CD8-positive, alpha-beta memory T cell (primary cell): ENCODE results near the gene PNPLA5. TPM values are rescaled to one million over a fixed set of nuclear protein-coding genes. Genes with fewer than 3 reads are reported as not detected.

Source experiments
- CTCF ChIA-PET: fragments of 350-600 bp; sonication (Branson Sonifier 250); formaldehyde crosslinking; loops from one replicate; lab custom pipeline; 2021; ENCODE audit warnings: antibody characterized with exemption; lab: Charles Lee
- POLR2A ChIA-PET: fragments of 350-600 bp; sonication (Branson Sonifier 250); formaldehyde crosslinking; loops from one replicate; lab custom pipeline; 2021; ENCODE audit warnings: antibody characterized with exemption; lab: Charles Lee
- DNase-seq, 5 donors: peaks; one replicate each; pipeline versions ENCODE4 v3.0.0 to v3.0.0-alpha.2; 2020 to 2022; ENCODE audit warnings: mixed read lengths in 1 of 5
- H3K27ac ChIP-seq: one replicate; pipeline ENCODE4 v1.7.0; 2013; ENCODE audit warnings: low read depth, mild to moderate bottlenecking, low read length, moderate library complexity
- H3K27me3 ChIP-seq: 2 replicates; pipeline ENCODE4 v1.7.0; 2013; ENCODE audit warnings: low read length, mild to moderate bottlenecking; ENCODE audit not compliant: insufficient read depth, poor library complexity, severe bottlenecking
- H3K36me3 ChIP-seq: 2 replicates; pipeline ENCODE4 v1.7.0; 2013; ENCODE audit warnings: mild to moderate bottlenecking, low read length, moderate library complexity; ENCODE audit not compliant: insufficient read depth
- H3K4me1 ChIP-seq: 2 replicates; pipeline ENCODE4 v1.7.0; 2013; ENCODE audit warnings: mild to moderate bottlenecking, low read length, moderate library complexity; ENCODE audit not compliant: insufficient read depth
- H3K4me3 ChIP-seq: 2 replicates; pipeline ENCODE4 v1.7.0; 2013; ENCODE audit warnings: mild to moderate bottlenecking, low read length
- H3K9me3 ChIP-seq: 2 replicates; pipeline ENCODE4 v1.7.0; 2013; ENCODE audit warnings: mild to moderate bottlenecking, low read length
- H3K27ac Mint-ChIP-seq, 8 donors: one replicate each; pipeline ENCODE4 v1.8.0; 2020 to 2021; ENCODE audit warnings: mixed read lengths in 8 of 8, mild to moderate bottlenecking in 6 of 8, inconsistent platforms in 3 of 8, moderate library complexity in 3 of 8
- H3K27me3 Mint-ChIP-seq, 2 donors: one replicate each; pipeline ENCODE4 v1.8.0; 2020 to 2021; ENCODE audit warnings: mixed read lengths in 2 of 2, mild to moderate bottlenecking in 1 of 2, moderate library complexity in 1 of 2
- H3K36me3 Mint-ChIP-seq, 3 donors: one replicate each; pipeline ENCODE4 v1.8.0; 2020 to 2021; ENCODE audit warnings: mixed read lengths in 3 of 3, inconsistent platforms in 1 of 3, mild to moderate bottlenecking in 1 of 3
- H3K4me1 Mint-ChIP-seq, 3 donors: one replicate each; pipeline ENCODE4 v1.8.0; 2020 to 2021; ENCODE audit warnings: mixed read lengths in 3 of 3, inconsistent platforms in 1 of 3, mild to moderate bottlenecking in 1 of 3
- H3K4me3 Mint-ChIP-seq, 7 donors: one replicate each; pipeline ENCODE4 v1.8.0; 2020 to 2021; ENCODE audit warnings: mixed read lengths in 7 of 7, mild to moderate bottlenecking in 6 of 7, moderate library complexity in 4 of 7, inconsistent platforms in 2 of 7
- H3K9me3 Mint-ChIP-seq, 5 donors: one replicate each; pipeline ENCODE4 v1.8.0; 2020 to 2022; ENCODE audit warnings: mixed read lengths in 5 of 5, mild to moderate bottlenecking in 3 of 5, moderate library complexity in 2 of 5, inconsistent platforms in 1 of 5
- polyA plus RNA-seq: library from polyadenylated mRNA; unstranded; fragments of 300-500 nt; fragmentation: Illumina TruSeq; gene quantifications from one replicate; pipeline ENCODE4 v1.2.3, GENCODE V29; 2021
- total RNA-seq, 2 experiments: library from RNA; stranded (reverse); gene quantifications; one replicate each; pipeline ENCODE4 v1.2.3, GENCODE V29; 2021

Gene PNPLA5
- total and polyA plus RNA-seq, 3 experiments from 2014 or later: not detected

DNA sequence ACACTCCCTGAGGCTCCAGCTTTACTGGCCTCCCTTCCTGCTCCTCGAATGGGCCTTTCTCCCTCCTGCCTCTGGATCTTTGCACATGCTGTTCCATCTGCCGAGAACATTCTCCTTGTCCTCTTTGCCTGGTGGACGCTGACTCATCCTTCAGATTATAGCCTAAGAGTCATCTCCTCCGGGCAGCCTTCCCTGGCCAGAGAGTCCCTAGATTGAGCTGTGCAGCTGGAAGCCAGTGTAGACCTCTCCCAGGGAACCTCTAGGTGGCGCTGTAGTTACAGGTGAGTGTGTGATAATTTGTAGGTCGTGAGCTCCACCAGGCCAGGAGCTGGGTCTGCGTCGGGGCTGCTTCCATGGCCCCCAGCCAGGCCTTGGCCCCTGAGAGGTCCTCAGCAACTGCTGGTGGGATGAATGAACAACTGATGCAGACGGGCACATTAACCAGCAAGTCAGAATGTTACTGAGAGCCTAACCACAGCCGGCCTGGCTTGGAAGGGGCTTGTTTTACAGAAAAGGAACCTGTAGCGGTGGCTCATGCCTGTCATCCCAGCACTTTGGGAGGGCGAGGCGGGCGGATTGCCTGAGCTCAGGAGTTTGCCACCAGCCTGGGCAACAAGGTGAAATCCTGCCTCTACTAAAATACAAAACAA is 8.7 kb downstream of the PNPLA5 start:
- no peaks in the 10 kb centered on the region for H3K27me3 ChIP-seq
- Mint-ChIP-seq H3K9me3 (no peaks in the 10 kb centered on the region), H3K27ac (peak overlapping the region in 1 of 8 donors; percentile 92), H3K27me3 (peaks cover 17 to 35% of the 10 kb centered on the region in 2 donors), H3K4me3 (no peak overlapping the region), H3K4me1 (peaks cover 0 to 17% (median 11%) of the 10 kb centered on the region in 3 donors), H3K36me3 (peaks cover 0 to 3% (median 0%) of the 10 kb centered on the region in 3 donors)
- no peaks in the 10 kb centered on the region for H3K4me1 ChIP-seq
- no peak overlapping the region for H3K27ac ChIP-seq
- ChIA-PET CTCF (no interaction called here), POLR2A (interaction anchor here (0.5 kb wide), 1 partner anchor 71 kb away, joined by 3 read pairs; the partner anchor contains the start of gene EFCAB6)
- no peaks in the 10 kb centered on the region for H3K9me3 ChIP-seq
- no peaks in the 10 kb centered on the region for H3K36me3 ChIP-seq
- DNase-seq: peak; percentile 16 to 61 (median 26)
- no peak overlapping the region for H3K4me3 ChIP-seq

GRCh38 chr22:43882122-43882767 is 9.6 kb downstream of the PNPLA5 start:
- Histone ChIP-seq H3K4me1 (no peaks in the 10 kb centered on the region), H3K36me3 (no peaks in the 10 kb centered on the region), H3K4me3 (no peak overlapping the region), H3K27me3 (no peaks in the 10 kb centered on the region), H3K27ac (no peak overlapping the region), H3K9me3 (no peaks in the 10 kb centered on the region)
- H3K36me3 Mint-ChIP-seq: peaks cover 0 to 3% (median 0%) of the 10 kb centered on the region in 3 donors
- no peak overlapping the region for H3K4me3 Mint-ChIP-seq
- POLR2A ChIA-PET: no interaction called here
- peaks cover 13 to 37% of the 10 kb centered on the region in 2 donors for H3K27me3 Mint-ChIP-seq
- no peak for DNase-seq
- CTCF ChIA-PET: no interaction called here
- H3K27ac Mint-ChIP-seq: no peak overlapping the region
- no peaks in the 10 kb centered on the region for H3K9me3 Mint-ChIP-seq
- H3K4me1 Mint-ChIP-seq: peaks cover 0 to 17% (median 11%) of the 10 kb centered on the region in 3 donors

DNA sequence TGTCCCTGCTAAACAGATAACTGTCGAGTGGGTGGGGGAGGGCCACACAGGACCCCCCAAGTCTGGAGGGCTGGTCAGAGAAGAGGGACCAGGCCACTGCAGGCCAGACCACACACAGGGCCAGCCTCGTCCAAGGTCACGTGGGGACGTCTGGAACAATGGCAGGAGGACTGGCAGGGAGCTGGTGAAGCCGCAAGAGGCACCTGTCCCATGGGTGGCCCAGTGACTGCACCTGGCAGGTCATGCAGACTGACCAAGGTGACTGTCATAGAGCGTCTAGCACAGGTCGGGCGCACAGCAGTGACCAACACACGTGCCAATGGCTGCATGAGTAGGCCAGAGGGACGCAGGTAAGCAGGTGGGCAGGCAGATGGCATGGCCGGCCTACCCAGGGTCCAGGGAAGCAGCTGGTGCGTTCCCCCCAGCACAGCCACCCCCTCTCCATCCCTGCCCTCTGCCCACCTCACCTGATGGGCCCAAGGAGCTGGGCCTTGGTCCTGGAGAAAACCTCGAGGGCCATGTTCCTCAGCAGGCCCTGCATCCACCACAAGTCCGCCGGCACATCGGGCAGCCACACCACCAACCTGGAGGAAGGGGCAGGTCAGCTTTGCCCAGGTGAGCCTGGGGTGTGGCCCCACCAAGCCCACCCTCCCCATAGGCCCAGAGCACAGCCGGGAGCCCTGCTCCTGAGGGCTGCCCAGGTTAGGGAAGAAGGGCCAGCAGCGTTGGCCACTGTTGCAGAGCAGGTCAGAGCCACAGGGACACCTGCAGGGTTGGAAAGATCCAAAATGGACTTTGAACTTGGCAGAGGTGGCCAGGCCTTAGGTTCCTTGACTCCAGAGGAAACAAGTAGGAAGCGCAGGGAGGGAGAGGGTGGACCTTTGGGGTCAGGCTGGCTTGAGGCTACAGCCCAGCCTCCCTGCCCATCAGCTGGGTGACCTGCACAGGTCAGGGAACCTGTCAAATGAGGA is 10.4 kb downstream of the PNPLA5 start:
- H3K4me1 Mint-ChIP-seq: peaks cover 0 to 17% (median 11%) of the 10 kb centered on the region in 3 donors
- Histone ChIP-seq H3K9me3 (no peaks in the 10 kb centered on the region), H3K36me3 (no peaks in the 10 kb centered on the region), H3K27ac (no peak overlapping the region), H3K4me1 (no peaks in the 10 kb centered on the region), H3K4me3 (no peak overlapping the region), H3K27me3 (no peaks in the 10 kb centered on the region)
- ChIA-PET POLR2A (no interaction called here), CTCF (no interaction called here)
- H3K9me3 Mint-ChIP-seq: no peaks in the 10 kb centered on the region
- H3K27me3 Mint-ChIP-seq: peaks cover 12 to 35% of the 10 kb centered on the region in 2 donors
- H3K4me3 Mint-ChIP-seq: no peak overlapping the region
- H3K36me3 Mint-ChIP-seq: peaks cover 0 to 3% (median 0%) of the 10 kb centered on the region in 3 donors
- no peak for DNase-seq
- no peak overlapping the region for H3K27ac Mint-ChIP-seq

- DNase-seq: no peak
- Histone ChIP-seq H3K36me3 (no peaks in the 10 kb centered on the region), H3K9me3 (no peaks in the 10 kb centered on the region), H3K27me3 (no peaks in the 10 kb centered on the region), H3K4me3 (no peak overlapping the region), H3K4me1 (no peaks in the 10 kb centered on the region), H3K27ac (no peak overlapping the region)
- no peaks in the 10 kb centered on the region for H3K9me3 Mint-ChIP-seq
- H3K4me3 Mint-ChIP-seq: no peak overlapping the region
- H3K4me1 Mint-ChIP-seq: peaks cover 0 to 17% (median 9%) of the 10 kb centered on the region in 3 donors
- H3K36me3 Mint-ChIP-seq: peaks cover 0 to 3% (median 0%) of the 10 kb centered on the region in 3 donors
- H3K27me3 Mint-ChIP-seq: peaks cover 18 to 40% of the 10 kb centered on the region in 2 donors
- ChIA-PET CTCF (no interaction called here), POLR2A (no interaction called here)
- H3K27ac Mint-ChIP-seq: no peak overlapping the region
Measured at GRCh38 chr22:43880541-43880991, 11.2 kb downstream of the PNPLA5 start.

GRCh38 chr22:43879901-43880540 is 11.8 kb downstream of the PNPLA5 start:
- no peak for DNase-seq
- Mint-ChIP-seq H3K9me3 (no peaks in the 10 kb centered on the region), H3K27me3 (peaks cover 20 to 43% of the 10 kb centered on the region in 2 donors), H3K36me3 (peaks cover 0 to 3% (median 0%) of the 10 kb centered on the region in 3 donors), H3K4me3 (no peak overlapping the region), H3K4me1 (peaks cover 0 to 15% (median 8%) of the 10 kb centered on the region in 3 donors), H3K27ac (no peak overlapping the region)
- Histone ChIP-seq H3K9me3 (no peaks in the 10 kb centered on the region), H3K36me3 (no peaks in the 10 kb centered on the region), H3K27me3 (no peaks in the 10 kb centered on the region), H3K27ac (no peak overlapping the region), H3K4me3 (no peak overlapping the region), H3K4me1 (no peaks in the 10 kb centered on the region)
- POLR2A ChIA-PET: no interaction called here
- CTCF ChIA-PET: no interaction called here

GRCh38 chr22:43878831-43879550 is 12.8 kb downstream of the PNPLA5 start:
- Histone ChIP-seq H3K27ac (no peak overlapping the region), H3K4me1 (no peaks in the 10 kb centered on the region), H3K9me3 (no peaks in the 10 kb centered on the region), H3K36me3 (no peaks in the 10 kb centered on the region), H3K4me3 (no peak overlapping the region), H3K27me3 (no peaks in the 10 kb centered on the region)
- Mint-ChIP-seq H3K4me1 (peaks cover 0 to 5% (median 2%) of the 10 kb centered on the region in 3 donors), H3K27me3 (peaks cover 26 to 47% of the 10 kb centered on the region in 2 donors), H3K4me3 (no peak overlapping the region), H3K36me3 (peaks cover 0 to 3% (median 0%) of the 10 kb centered on the region in 3 donors), H3K9me3 (no peaks in the 10 kb centered on the region), H3K27ac (no peak overlapping the region)
- DNase-seq: no peak
- ChIA-PET CTCF (no interaction called here), POLR2A (no interaction called here)

GRCh38 chr22:43878079-43878795 is 13.6 kb downstream of the PNPLA5 start:
- H3K27me3 ChIP-seq: no peaks in the 10 kb centered on the region
- CTCF ChIA-PET: no interaction called here
- H3K36me3 Mint-ChIP-seq: peaks cover 0 to 3% (median 0%) of the 10 kb centered on the region in 3 donors

More at GRCh38 chr22:43878079-43878795, 13.6 kb downstream of the PNPLA5 start:
- peaks cover 0 to 2% (median 0%) of the 10 kb centered on the region in 3 donors for H3K4me1 Mint-ChIP-seq
- peaks cover 29 to 53% of the 10 kb centered on the region in 2 donors for H3K27me3 Mint-ChIP-seq
- no peak overlapping the region for H3K27ac Mint-ChIP-seq
- no peaks in the 10 kb centered on the region for H3K36me3 ChIP-seq
- H3K9me3 ChIP-seq: no peaks in the 10 kb centered on the region
- H3K4me3 Mint-ChIP-seq: no peak overlapping the region
- no peak for DNase-seq
- H3K4me1 ChIP-seq: no peaks in the 10 kb centered on the region
- POLR2A ChIA-PET: no interaction called here
- no peak overlapping the region for H3K4me3 ChIP-seq
- no peak overlapping the region for H3K27ac ChIP-seq
- no peaks in the 10 kb centered on the region for H3K9me3 Mint-ChIP-seq
